ENCODE data around the gene CTXN1. TPM values are rescaled to one million over a fixed set of nuclear protein-coding genes. Genes with fewer than 3 reads are reported as not detected.
"Not testable (repeated sequence)": the region's sequence is repeated elsewhere in the genome, so short reads cannot be mapped to it uniquely, and the experiment has no call there.

The CTXN1 gene
- total RNA-seq, 4 donors from 2014 or later: 1.6 to 2.5 (median 2.4) TPM; not detected in 1

DNA sequence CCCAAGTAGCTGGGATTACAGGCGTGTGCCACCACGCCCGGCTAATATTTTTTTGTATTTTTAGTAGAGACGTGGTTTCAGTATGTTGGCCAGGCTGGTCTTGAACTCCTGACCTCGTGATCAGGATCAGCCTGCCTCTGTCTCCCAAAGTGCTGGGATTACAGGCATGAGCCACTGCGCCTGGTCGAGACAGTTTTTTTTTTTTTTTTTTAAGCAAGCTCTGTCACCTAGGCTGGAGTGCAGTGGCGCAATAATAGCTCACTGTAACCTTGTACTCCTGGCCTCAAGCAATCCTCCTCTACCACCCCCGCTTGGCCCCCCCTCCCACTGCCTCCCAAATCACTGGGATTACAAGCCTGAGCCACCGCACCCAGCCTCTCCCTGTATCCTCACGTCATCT lies 28.6 kb downstream of the CTXN1 start:
- Histone ChIP-seq H3K9me3 (no peaks in the 10 kb centered on the region), H3K27me3 (no peaks in the 10 kb centered on the region), H3K4me1 (peaks cover 0 to 6% (median 0%) of the 10 kb centered on the region in 4 donors), H3K27ac (peak overlapping the region in 1 of 4 donors; percentile 19), H3K4me3 (no peak overlapping the region), H3K36me3 (no peaks in the 10 kb centered on the region)
- TF ChIP-seq, protein P1, sequence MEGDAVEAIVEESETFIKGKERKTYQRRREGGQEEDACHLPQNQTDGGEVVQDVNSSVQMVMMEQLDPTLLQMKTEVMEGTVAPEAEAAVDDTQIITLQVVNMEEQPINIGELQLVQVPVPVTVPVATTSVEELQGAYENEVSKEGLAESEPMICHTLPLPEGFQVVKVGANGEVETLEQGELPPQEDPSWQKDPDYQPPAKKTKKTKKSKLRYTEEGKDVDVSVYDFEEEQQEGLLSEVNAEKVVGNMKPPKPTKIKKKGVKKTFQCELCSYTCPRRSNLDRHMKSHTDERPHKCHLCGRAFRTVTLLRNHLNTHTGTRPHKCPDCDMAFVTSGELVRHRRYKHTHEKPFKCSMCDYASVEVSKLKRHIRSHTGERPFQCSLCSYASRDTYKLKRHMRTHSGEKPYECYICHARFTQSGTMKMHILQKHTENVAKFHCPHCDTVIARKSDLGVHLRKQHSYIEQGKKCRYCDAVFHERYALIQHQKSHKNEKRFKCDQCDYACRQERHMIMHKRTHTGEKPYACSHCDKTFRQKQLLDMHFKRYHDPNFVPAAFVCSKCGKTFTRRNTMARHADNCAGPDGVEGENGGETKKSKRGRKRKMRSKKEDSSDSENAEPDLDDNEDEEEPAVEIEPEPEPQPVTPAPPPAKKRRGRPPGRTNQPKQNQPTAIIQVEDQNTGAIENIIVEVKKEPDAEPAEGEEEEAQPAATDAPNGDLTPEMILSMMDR (IDR thresholded peaks at IDR 0.05): no peak
- DNase-seq: no peak

DNA sequence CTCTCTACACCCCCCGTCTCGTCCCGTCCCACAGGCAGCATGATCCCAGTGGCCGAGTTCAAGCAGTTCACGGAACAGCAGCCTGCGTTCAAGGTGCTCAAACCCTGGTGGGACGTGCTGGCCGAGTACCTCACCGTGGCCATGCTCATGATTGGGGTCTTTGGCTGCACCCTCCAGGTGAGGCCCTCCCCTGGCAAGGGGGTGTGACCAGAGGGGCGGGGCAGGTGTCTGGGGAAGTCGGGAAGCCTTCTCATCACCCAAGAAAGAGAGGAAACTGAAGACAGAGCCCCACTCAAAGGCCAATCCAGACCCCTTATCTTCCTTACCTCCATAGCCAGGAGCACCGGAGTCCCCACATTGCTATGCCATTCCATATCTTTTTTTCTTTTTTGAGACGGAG lies 30.4 kb downstream of the CTXN1 start:
- no peak for TF ChIP-seq POLR2A (IDR thresholded peaks at IDR 0.05)
- TF ChIP-seq, protein P1 (IDR thresholded peaks at IDR 0.05): no peak
- no peaks in the 10 kb centered on the region for H3K27me3 ChIP-seq
- no peak overlapping the region for H3K27ac ChIP-seq
- no peak overlapping the region for H3K4me3 ChIP-seq
- DNase-seq: peak in 1 of 3 donors; percentile 40
- H3K9me3 ChIP-seq: no peaks in the 10 kb centered on the region
- peaks cover 0 to 5% (median 0%) of the 10 kb centered on the region in 4 donors for H3K4me1 ChIP-seq
- H3K36me3 ChIP-seq: no peaks in the 10 kb centered on the region

DNA sequence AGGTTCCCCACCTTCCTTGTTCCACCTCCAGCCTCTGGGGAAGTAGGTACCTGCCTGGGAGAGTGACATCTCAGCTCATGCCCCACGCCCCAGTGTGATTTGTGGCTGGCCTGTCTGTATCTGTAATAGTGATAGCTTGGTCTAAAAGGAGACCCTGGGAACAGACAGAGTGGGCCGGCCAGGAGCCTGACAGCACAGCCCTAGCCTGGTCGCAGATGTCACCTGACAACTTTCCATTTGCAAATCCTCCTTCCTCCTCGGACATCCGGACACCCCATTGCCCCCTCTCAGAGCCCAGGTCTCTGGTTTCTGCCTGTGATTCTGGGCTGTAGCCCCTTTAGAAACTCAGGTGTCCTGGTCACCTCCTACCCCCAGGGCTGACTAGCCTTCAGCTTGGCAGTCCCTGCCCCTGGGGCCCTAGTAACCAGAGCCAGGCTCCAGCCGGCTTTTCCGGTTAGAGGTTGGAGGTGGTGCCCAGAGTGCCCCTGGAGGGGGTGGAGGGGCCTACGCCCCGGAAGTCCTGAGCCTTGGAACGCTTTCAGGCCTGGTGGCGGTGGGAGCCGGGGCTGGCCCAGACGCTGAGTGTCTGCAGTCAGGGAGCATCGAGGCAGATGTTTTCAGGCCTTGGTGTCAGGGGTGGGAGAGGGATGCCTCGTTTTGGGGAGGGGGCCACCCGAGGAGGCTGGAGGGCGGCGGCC lies 31.2 kb downstream of the CTXN1 start:
- no peak for TF ChIP-seq POLR2A (IDR thresholded peaks at IDR 0.05)
- TF ChIP-seq, protein P1 (IDR thresholded peaks at IDR 0.05): no peak
- H3K9me3 ChIP-seq: no peaks in the 10 kb centered on the region
- no peak overlapping the region for H3K4me3 ChIP-seq
- peak in 1 of 3 donors; percentile 51 for DNase-seq
- no peaks in the 10 kb centered on the region for H3K36me3 ChIP-seq
- no peak overlapping the region for H3K27ac ChIP-seq
- H3K4me1 ChIP-seq: peaks cover 0 to 5% (median 0%) of the 10 kb centered on the region in 4 donors
- no peaks in the 10 kb centered on the region for H3K27me3 ChIP-seq

DNA sequence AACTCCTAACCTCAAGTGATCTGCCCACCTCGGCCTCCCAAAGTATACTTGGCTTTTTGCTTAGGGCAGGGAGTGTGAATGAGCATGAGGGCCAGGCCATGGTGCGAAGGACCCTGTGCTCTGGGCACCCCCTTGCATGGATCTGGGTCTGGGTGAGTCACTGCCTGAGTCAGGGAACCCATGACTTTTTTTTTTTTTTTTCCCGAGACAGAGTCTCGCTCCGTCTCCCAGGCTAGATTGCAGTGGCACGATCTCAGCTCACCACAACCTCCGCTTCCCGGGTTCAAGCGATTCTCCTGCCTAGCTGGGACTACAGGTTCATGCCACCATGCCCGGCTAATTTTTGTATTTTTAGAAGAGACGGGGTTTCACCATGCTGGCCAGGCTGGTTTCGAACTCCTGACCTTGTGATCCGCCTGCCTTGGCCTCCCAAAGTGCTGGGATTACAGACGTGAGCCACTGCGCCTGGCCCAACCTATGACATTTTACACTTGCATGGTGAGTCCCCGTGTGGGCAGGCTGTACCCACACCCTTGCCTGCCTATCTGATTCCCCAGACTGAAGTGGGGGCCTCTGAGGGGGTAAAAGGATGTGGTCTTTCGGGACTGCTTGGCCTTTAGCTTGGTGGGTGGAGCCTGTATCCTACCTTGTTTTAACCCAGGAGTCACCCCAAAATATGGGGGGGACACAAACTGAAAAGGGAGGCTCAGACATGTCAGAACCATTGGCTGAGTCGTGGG lies 32.4 kb downstream of the CTXN1 start:
- not testable (repeated sequence) for H3K9me3 ChIP-seq, DNase-seq, H3K27ac ChIP-seq, H3K4me3 ChIP-seq, H3K27me3 ChIP-seq, H3K36me3 ChIP-seq
- peaks cover 0 to 11% (median 0%) of the 10 kb centered on the region in 4 donors for H3K4me1 ChIP-seq

DNA sequence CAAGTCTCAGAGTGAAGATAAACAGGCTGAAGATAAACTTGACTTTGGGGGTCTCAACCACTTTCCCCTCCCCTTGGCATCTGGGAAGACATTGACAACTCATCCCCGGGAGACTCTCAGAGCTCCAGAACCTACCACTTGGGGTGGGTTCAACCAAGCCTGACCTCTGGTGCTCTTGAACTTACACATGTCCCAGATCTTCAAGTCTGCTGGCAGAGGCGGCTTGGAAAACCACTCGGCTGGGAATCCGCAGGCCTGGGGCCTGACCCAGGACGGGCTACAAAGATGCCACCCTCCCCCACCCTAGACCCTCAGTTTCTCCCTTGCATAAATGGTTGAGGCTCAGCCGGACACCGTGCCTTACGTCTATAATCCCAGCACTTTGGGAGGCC lies 37.1 kb downstream of the CTXN1 start:
- Histone ChIP-seq H3K4me1 (peaks cover 0 to 12% (median 0%) of the 10 kb centered on the region in 4 donors), H3K27ac (no peak overlapping the region), H3K9me3 (no peaks in the 10 kb centered on the region), H3K27me3 (peaks cover 0 to 10% of the 10 kb centered on the region in 2 donors), H3K4me3 (peak overlapping the region in 2 of 4 donors; percentile 53 to 56), H3K36me3 (no peaks in the 10 kb centered on the region)
- TF ChIP-seq POLR2A (IDR thresholded peaks at IDR 0.05): no peak
- TF ChIP-seq, protein P1 (IDR thresholded peaks at IDR 0.05): no peak
- no peak for DNase-seq
